Skeletal muscle cell (primary cell): ENCODE data around the gene GNAI3.

Experiments
- DNase-seq: peaks from one replicate; pipeline ENCODE4 v3.0.0-alpha.2; 2010; ENCODE audit warnings: low read depth
- H3K4me3 ChIP-seq: 2 replicates; pipeline ENCODE4 v1.5.1; 2011; ENCODE audit warnings: low read depth, mild to moderate bottlenecking, control low read depth, low read length, moderate library complexity

The GNAI3 gene

GRCh38 chr1:109584766-109585165 is 36.4 kb downstream of the GNAI3 start:
- H3K4me3 ChIP-seq: no peak overlapping the region
- no peak for DNase-seq

- DNase-seq: no peak
- no peak overlapping the region for H3K4me3 ChIP-seq
Measured at GRCh38 chr1:109586055-109586454, 37.6 kb downstream of the GNAI3 start.

GRCh38 chr1:109589177-109589576 is 40.8 kb downstream of the GNAI3 start:
- H3K4me3 ChIP-seq: no peak overlapping the region
- DNase-seq: no peak

- no peak overlapping the region for H3K4me3 ChIP-seq
- no peak for DNase-seq
Measured at GRCh38 chr1:109589679-109590078, 41.3 kb downstream of the GNAI3 start.

- DNase-seq: no peak
- H3K4me3 ChIP-seq: no peak overlapping the region
Measured at GRCh38 chr1:109592916-109593315, 44.5 kb downstream of the GNAI3 start.

GRCh38 chr1:109595531-109595930 is 47.1 kb downstream of the GNAI3 start:
- no peak overlapping the region for H3K4me3 ChIP-seq
- no peak for DNase-seq

- no peak for DNase-seq
- H3K4me3 ChIP-seq: no peak overlapping the region
Measured at GRCh38 chr1:109598156-109598555, 49.7 kb downstream of the GNAI3 start.

GRCh38 chr1:109598655-109599054 is 50.2 kb downstream of the GNAI3 start:
- DNase-seq: no peak
- H3K4me3 ChIP-seq: no peak overlapping the region

- DNase-seq: no peak
- H3K4me3 ChIP-seq: no peak overlapping the region
Measured at GRCh38 chr1:109603229-109603628, 54.8 kb downstream of the GNAI3 start.

GRCh38 chr1:109605381-109605780 is 57.0 kb downstream of the GNAI3 start:
- no peak overlapping the region for H3K4me3 ChIP-seq
- no peak for DNase-seq

GRCh38 chr1:109609881-109610280 is 61.5 kb downstream of the GNAI3 start:
- H3K4me3 ChIP-seq: no peak overlapping the region

GRCh38 chr1:109610609-109611307 is 62.3 kb downstream of the GNAI3 start:
- H3K4me3 ChIP-seq: no peak overlapping the region
- no peak for DNase-seq

More at GRCh38 chr1:109609881-109610280, 61.5 kb downstream of the GNAI3 start:
- no peak for DNase-seq

- no peak for DNase-seq
- no peak overlapping the region for H3K4me3 ChIP-seq
Measured at GRCh38 chr1:109611308-109611990, 63.0 kb downstream of the GNAI3 start.

- no peak overlapping the region for H3K4me3 ChIP-seq
- DNase-seq: no peak
Measured at GRCh38 chr1:109613361-109614147, 65.1 kb downstream of the GNAI3 start.

GRCh38 chr1:109615879-109616278 is 67.5 kb downstream of the GNAI3 start:
- H3K4me3 ChIP-seq: no peak overlapping the region
- no peak for DNase-seq

GRCh38 chr1:109616391-109616790 is 68.0 kb downstream of the GNAI3 start:
- H3K4me3 ChIP-seq: no peak overlapping the region
- no peak for DNase-seq

- H3K4me3 ChIP-seq: no peak overlapping the region
- DNase-seq: peak; percentile 91
Measured at GRCh38 chr1:109617291-109617801, 68.9 kb downstream of the GNAI3 start.

- DNase-seq: no peak
Measured at GRCh38 chr1:109618661-109619575, 70.5 kb downstream of the GNAI3 start.

More at GRCh38 chr1:109618661-109619575, 70.5 kb downstream of the GNAI3 start:
- H3K4me3 ChIP-seq: peak overlapping the region; percentile 99
